A673 (cell line): ENCODE results near the gene CCDC63. TPM values are rescaled to one million over a fixed set of nuclear protein-coding genes. Genes with fewer than 3 reads are reported as not detected.

ENCODE experiments used
- BruUV-seq: library from RNA; stranded (reverse); fragments of 400-500 nt; replicated peaks from 2 replicates; lab custom pipeline; 2021; lab: Mats Ljungman, UMichigan
- CTCF ChIA-PET: fragments of 300-600 bp; sonication (Branson Sonifier 250); formaldehyde crosslinking; loops from one replicate; lab custom pipeline; 2022; ENCODE audit warnings: antibody characterized with exemption; lab: Charles Lee
- POLR2A ChIA-PET: fragments of 300-600 bp; sonication (Branson Sonifier 250); formaldehyde crosslinking; loops from one replicate; lab custom pipeline; 2022; ENCODE audit warnings: antibody characterized with exemption; ENCODE audit not compliant: low non-redundant PET; lab: Charles Lee
- DNase-seq: peaks from one replicate; pipeline ENCODE4 v3.0.0-alpha.2; 2015; ENCODE audit warnings: low spot score
- H3K27ac ChIP-seq: fragments of 200-600 bp; sonication (generic); 2 replicates; pipeline ENCODE4 v1.5.1; 2016; ENCODE audit warnings: mixed run types, low read depth, mild to moderate bottlenecking, mixed read lengths, antibody characterized with exemption, low read length; ENCODE audit not compliant: poor library complexity, severe bottlenecking
- H3K27me3 ChIP-seq: fragments of 200-600 bp; sonication (generic); replicated peaks from 2 replicates; pipeline ENCODE4 v1.6.1; 2017; ENCODE audit warnings: mixed run types, low read depth, mild to moderate bottlenecking, mixed read lengths, antibody characterized with exemption, low read length; ENCODE audit not compliant: insufficient read depth, poor library complexity
- H3K36me3 ChIP-seq: fragments of 200-600 bp; sonication (generic); 2 replicates; pipeline ENCODE4 v1.6.1; 2016; ENCODE audit warnings: mixed run types, mild to moderate bottlenecking, mixed read lengths, antibody characterized with exemption, low read length; ENCODE audit not compliant: insufficient read depth, poor library complexity, severe bottlenecking
- H3K4me1 ChIP-seq: fragments of 200-600 bp; sonication (generic); 2 replicates; pipeline ENCODE4 v1.6.1; 2017; ENCODE audit warnings: mixed run types, mild to moderate bottlenecking, mixed read lengths, antibody characterized with exemption, low read length; ENCODE audit not compliant: insufficient read depth, poor library complexity, severe bottlenecking
- H3K4me3 ChIP-seq: fragments of 200-600 bp; sonication (generic); 2 replicates; pipeline ENCODE4 v1.5.1; 2016; ENCODE audit warnings: low read depth, mixed run types, mild to moderate bottlenecking, mixed read lengths, low read length; ENCODE audit not compliant: poor library complexity, severe bottlenecking
- H3K9me3 ChIP-seq: fragments of 200-600 bp; sonication (generic); 2 replicates; pipeline ENCODE4 v1.6.1; 2016; ENCODE audit warnings: mixed run types, low read depth, mild to moderate bottlenecking, mixed read lengths, antibody characterized with exemption, low read length; ENCODE audit not compliant: poor library complexity, severe bottlenecking
- CTCF ChIP-seq: fragments of 300-800, 200-600 bp; sonication (generic); conservative IDR thresholded peaks from 2 replicates; pipeline ENCODE4 v1.5.1; 2017; ENCODE audit warnings: low read depth, mild to moderate bottlenecking, antibody characterized with exemption, low read length, moderate library complexity, mixed read lengths
- EZH2 ChIP-seq: fragments of 200-600 bp; sonication (generic); IDR thresholded peaks from 2 replicates; pipeline ENCODE4 v1.6.1; 2017; ENCODE audit warnings: borderline replicate concordance, low read depth, mild to moderate bottlenecking, mixed read lengths, antibody characterized with exemption, low read length; ENCODE audit not compliant: poor library complexity, severe bottlenecking
- intact Hi-C: fragments of 100-400 bp; cut with micrococcal nuclease; formaldehyde crosslinking; loops from one replicate; pipeline ENCODE4 v1.10.0; 2022; ENCODE audit not compliant: unreplicated experiment
- total RNA-seq: library from RNA; stranded (reverse); gene quantifications from 2 replicates; pipeline ENCODE4 v1.2.3, GENCODE V29; 2021

Gene CCDC63
- total RNA-seq, 1 experiment from 2014 or later = 0.24 TPM

- POLR2A ChIA-PET = no interaction called here
- DNase-seq = no peak
Measured at GRCh38 chr12:110934093-110934852, 87.5 kb downstream of the CCDC63 start.

GRCh38 chr12:110935588-110935987 is 88.8 kb downstream of the CCDC63 start:
- no peaks in the 10 kb centered on the region for H3K9me3 ChIP-seq
- intact Hi-C loops = no loop called here
- H3K4me1 ChIP-seq = no peaks in the 10 kb centered on the region
- no peak overlapping the region for H3K4me3 ChIP-seq
- H3K27me3 ChIP-seq = no peaks in the 10 kb centered on the region
- ChIA-PET POLR2A (interaction anchor here (0.6 kb wide), 1 partner anchor 103 kb away, joined by 3 read pairs; no protein-coding TSS in a partner anchor), CTCF (no interaction called here)
- BruUV-seq = no TSS peak
- H3K36me3 ChIP-seq = no peaks in the 10 kb centered on the region
- TF ChIP-seq CTCF (no peak), EZH2 (no peak)
- no peak for DNase-seq
- H3K27ac ChIP-seq = no peak overlapping the region

More at GRCh38 chr12:110934093-110934852, 87.5 kb downstream of the CCDC63 start:
- no peaks in the 10 kb centered on the region for H3K27me3 ChIP-seq
- H3K9me3 ChIP-seq = no peaks in the 10 kb centered on the region
- H3K4me3 ChIP-seq = no peak overlapping the region
- H3K4me1 ChIP-seq = no peaks in the 10 kb centered on the region
- no peaks in the 10 kb centered on the region for H3K36me3 ChIP-seq
- BruUV-seq = no TSS peak
- CTCF ChIA-PET = no interaction called here
- no peak overlapping the region for H3K27ac ChIP-seq
- TF ChIP-seq EZH2 (no peak), CTCF (no peak)
- intact Hi-C loops = no loop called here

- intact Hi-C loops = loop anchor here (1.0 to 2.0 kb wide), 2 partner anchors 362 to 377 kb away; no protein-coding TSS in a partner anchor
- ChIA-PET POLR2A (no interaction called here), CTCF (interaction anchor here (1.6 kb wide), 1 partner anchor 362 kb away, joined by 6 read pairs; no protein-coding TSS in a partner anchor)
- TF ChIP-seq CTCF (no peak), EZH2 (no peak)
- no peak for DNase-seq
- Histone ChIP-seq H3K27me3 (no peaks in the 10 kb centered on the region), H3K4me3 (no peak overlapping the region), H3K9me3 (no peaks in the 10 kb centered on the region), H3K4me1 (no peaks in the 10 kb centered on the region), H3K27ac (no peak overlapping the region), H3K36me3 (no peaks in the 10 kb centered on the region)
- no TSS peak for BruUV-seq
Measured at GRCh38 chr12:110936367-110937103, 89.7 kb downstream of the CCDC63 start.
